ENCODE data around the gene AUP1. TPM values are rescaled to one million over a fixed set of nuclear protein-coding genes. Genes with fewer than 3 reads are reported as not detected.
A peak's percentile ranks its signal among the peaks of the same experiment; 100 is the strongest.

The AUP1 gene
- total and polyA plus RNA-seq, 2 of the 4 experiments (the other 2 are of a cell fraction), result 47.5 to 100.0 TPM

GRCh38 chr2:74554820-74555531 is 25.5 kb upstream of the AUP1 start:
- H3K36me3 ChIP-seq (ENCODE audit: control insufficient read depth, insufficient read depth, low read length), result peaks cover 21% of the 10 kb centered on the region
- H2BK120ac ChIP-seq (ENCODE audit: low read depth, low read length), result peak overlapping the region; percentile 85
- H3K23ac ChIP-seq (ENCODE audit: low read depth, low read length), result peak overlapping the region; percentile 93
- intact Hi-C loops (cut with micrococcal nuclease), result loop anchor here (1.0 to 2.0 kb wide), 2 partner anchors 32 to 48 kb away; partner anchors contain the start of gene PCGF1
- dilution Hi-C loops (cut with HindIII; ENCODE audit: low sequenced_read_pairs, unreplicated experiment), result no loop called here
- H3K79me1 ChIP-seq (ENCODE audit: low read depth in 1 of 2, low read length in 2 of 2), result peaks cover 14 to 60% of the 10 kb centered on the region in 2 experiments
- H3K9me1 ChIP-seq (ENCODE audit: insufficient read depth, low read length), result peaks cover 14% of the 10 kb centered on the region; the same call in 1 of the 2 replicates
- H2AFZ ChIP-seq (replicated peaks; ENCODE audit: low read length, poor library complexity), result peak overlapping the region; percentile 95
- H2BK15ac ChIP-seq (ENCODE audit: low read depth, low read length), result peak overlapping the region; percentile 70; the same call in 2 of the 3 replicates
- CTCF ChIA-PET, result no interaction called here
- POLR2A ChIA-PET (ENCODE audit: unreplicated experiment), result no interaction called here
- peak; percentile 27 for DNase-seq
- no peaks in the 10 kb centered on the region for H3K9me3 ChIP-seq (ENCODE audit: control insufficient read depth, insufficient read depth, low read length)
- 10% methylated on average over 13 of the region's 58 CpGs; no CpG with 5 or more reads in 1 of the 2 experiments for WGBS, 2 experiments (ENCODE audit: extremely low coverage in 2 of 2, insufficient read length in 1 of 2)
- H3K27me3 ChIP-seq (ENCODE audit: control insufficient read depth, insufficient read depth, low read length), result no peaks in the 10 kb centered on the region
- H2AK9ac ChIP-seq (replicated peaks; ENCODE audit: low read depth, low read length, poor library complexity), result peak overlapping the region; percentile 92
- peak overlapping the region; percentile 93 for H3K14ac ChIP-seq (replicated peaks; ENCODE audit: low read depth, low read length)
- H3K4me2 ChIP-seq (ENCODE audit: low read depth, low read length), result peak overlapping the region; percentile 88
- BruUV-seq (replicated peaks), result no TSS peak
- peak overlapping the region; percentile 66 for H4K5ac ChIP-seq (ENCODE audit: low read depth, low read length)
- H3K4me1 ChIP-seq (ENCODE audit: control insufficient read depth, insufficient read depth, low read length), result peaks cover 16% of the 10 kb centered on the region
- ATAC-seq (ENCODE audit: low read depth), result peak; percentile 40
- peak overlapping the region; percentile 40 to 79 for H4K8ac ChIP-seq (ENCODE audit: low read depth in 2 of 2, low read length in 2 of 2)
- H3K9ac ChIP-seq (ENCODE audit: low read depth, low read length), result peak overlapping the region; percentile 90
- in situ Hi-C loops (cut with MboI; ENCODE audit: low sequenced_read_pairs), result no loop called here
- peak overlapping the region; percentile 78 for H3K4me3 ChIP-seq (ENCODE audit: insufficient read depth, low read depth, low read length)
- peak overlapping the region; percentile 66 for H3K56ac ChIP-seq (ENCODE audit: extremely low read depth, insufficient read depth, low read length)
- H4K20me1 ChIP-seq (ENCODE audit: insufficient read depth, low read length), result no peaks in the 10 kb centered on the region; the same call in 1 of the 2 replicates
- peak overlapping the region; percentile 95 for H3K4ac ChIP-seq (ENCODE audit: low read depth, low read length)
- peak overlapping the region; percentile 78 for H3K27ac ChIP-seq (ENCODE audit: insufficient read depth, low read length)
- H4K91ac ChIP-seq (ENCODE audit: insufficient read depth, low read depth, low read length), result peak overlapping the region; percentile 81
- H2AK5ac ChIP-seq (ENCODE audit: low read depth, low read length), result peak overlapping the region; percentile 37
- peak overlapping the region; percentile 30 for H3K18ac ChIP-seq (ENCODE audit: low read depth, low read length)
- H2BK5ac ChIP-seq (ENCODE audit: low read depth, low read length, poor library complexity, severe bottlenecking), result peak overlapping the region; percentile 61
- peak overlapping the region; percentile 39; the same call in 1 of the 2 replicates for H2BK20ac ChIP-seq (ENCODE audit: low read depth, low read length)
- TF ChIP-seq MXI1 (IDR thresholded peaks at IDR 0.05; ENCODE audit: borderline replicate concordance, low read depth, low read length) (no peak; the same call in 1 of the 2 replicates), SMC3 (IDR thresholded peaks at IDR 0.05; ENCODE audit: low read depth, low read length) (no peak), MAZ (IDR thresholded peaks at IDR 0.05; ENCODE audit: borderline replicate concordance, low read depth, low read length) (no peak), USF2 (IDR thresholded peaks at IDR 0.05; ENCODE audit: low read depth, low read length) (no peak), RCOR1 (IDR thresholded peaks at IDR 0.05; ENCODE audit: insufficient replicate concordance, low read length) (no peak), NFE2L2 (IDR thresholded peaks at IDR 0.05; ENCODE audit: low read depth, low read length) (no peak), MAFK (IDR thresholded peaks at IDR 0.05; ENCODE audit: low read depth, low read length) (no peak), POLR2A (IDR thresholded peaks at IDR 0.05; ENCODE audit: low read depth, low read length) (no peak), CTCF (conservative IDR thresholded peaks at IDR 0.05; ENCODE audit: low read depth, low read length) (no peak), CHD1 (IDR thresholded peaks at IDR 0.05; ENCODE audit: low read depth, low read length) (no peak), ELK1 (IDR thresholded peaks at IDR 0.05; ENCODE audit: borderline replicate concordance, low read depth, low read length) (no peak), FOS (IDR thresholded peaks at IDR 0.05; ENCODE audit: low read depth, low read length) (no peak), BHLHE40 (IDR thresholded peaks at IDR 0.05; ENCODE audit: low read depth, low read length) (no peak), CEBPB (IDR thresholded peaks at IDR 0.05; ENCODE audit: low read depth, low read length) (no peak)

All from IMR-90 (cell line).